Lung (tissue), 12 donors: ENCODE data around the gene PRRG1. TPM values are rescaled to one million over a fixed set of nuclear protein-coding genes. Genes with fewer than 3 reads are reported as not detected.
"Not testable (repeated sequence)": the region's sequence is repeated elsewhere in the genome, so short reads cannot be mapped to it uniquely, and the experiment has no call there.

ENCODE experiments used
- ATAC-seq: fragments of 200-7000 bp; cut with Tn5 transposase; one replicate; pipeline ENCODE4 v1.9.1; 2020; ENCODE audit warnings: moderate number of reproducible peaks; ENCODE audit not compliant: insufficient read depth, low FRiP score
- DNase-seq, 3 donors: peaks; one replicate each; pipeline ENCODE4 v3.0.0-alpha.2; 2013 to 2017
- H3K27ac ChIP-seq, 2 donors: one replicate each; pipeline ENCODE4 v1.5.1; 2013; ENCODE audit warnings: mild to moderate bottlenecking in 2 of 2, moderate library complexity in 2 of 2, control low read depth in 1 of 2, inconsistent platforms in 1 of 2, low read depth in 1 of 2, low read length in 1 of 2
- H3K27me3 ChIP-seq, 3 donors: one replicate each; pipeline ENCODE4 v1.5.1; 2013; ENCODE audit warnings: low read length in 2 of 3; ENCODE audit not compliant: control insufficient read depth in 3 of 3, insufficient read depth in 3 of 3
- H3K36me3 ChIP-seq, 4 donors: one replicate each; pipeline ENCODE4 v1.5.1; 2013; ENCODE audit warnings: low read length in 4 of 4, mild to moderate bottlenecking in 1 of 4, moderate library complexity in 1 of 4; ENCODE audit not compliant: control insufficient read depth in 4 of 4, insufficient read depth in 4 of 4
- H3K4me1 ChIP-seq, 5 donors: one replicate each; pipeline ENCODE4 v1.5.1; 2013; ENCODE audit warnings: low read length in 5 of 5, mild to moderate bottlenecking in 2 of 5, moderate library complexity in 1 of 5; ENCODE audit not compliant: control insufficient read depth in 5 of 5, insufficient read depth in 5 of 5
- H3K4me3 ChIP-seq: one replicate; pipeline ENCODE4 v1.5.1; 2013; ENCODE audit warnings: mild to moderate bottlenecking, control low read depth, moderate library complexity
- H3K9ac ChIP-seq, 2 donors: one replicate each; pipeline ENCODE4 v1.5.1; 2013; ENCODE audit warnings: low read length in 2 of 2, control low read depth in 1 of 2; ENCODE audit not compliant: insufficient read depth in 1 of 2
- H3K9me3 ChIP-seq, 4 donors: one replicate each; pipeline ENCODE4 v1.5.1; 2013; ENCODE audit warnings: low read length in 3 of 4, mild to moderate bottlenecking in 1 of 4, moderate library complexity in 1 of 4; ENCODE audit not compliant: control insufficient read depth in 4 of 4, insufficient read depth in 3 of 4
- CTCF ChIP-seq: IDR thresholded peaks from 2 replicates; pipeline ENCODE4 v1.5.1; 2012; ENCODE audit warnings: mild to moderate bottlenecking; ENCODE audit errors: control extremely low read depth, extremely low read depth
- WGBS, 2 donors: extraction: QIAGEN DNeasy Blood & Tissue Kit; methylation state at CpG; one replicate each; pipeline ENCODE4 v1.1.7; 2013; 5-methylcytosine and 5-hydroxymethylcytosine counted together
- polyA plus RNA-seq, 2 donors: library from polyadenylated mRNA; stranded (reverse); fragments of 200-250 nt; gene quantifications; one replicate each; pipeline ENCODE4 v1.2.1, GENCODE V29; 2013
- total RNA-seq, 2 donors: library from RNA; depleted of rRNA in 1 of 2; stranded (reverse); fragments of >200 nt in 1 of 2; gene quantifications; one replicate each; pipeline ENCODE4 v1.2.1, GENCODE V29; 2014 to 2021
- donor health status: control.
- donor health status: control.
- donor health status: Bipolar disorder and iron deficiency.
- donor health status: healthy.
- donor health status: DM: yes; HTN: yes; CAD: no.

Gene PRRG1
- total and polyA plus RNA-seq, 4 donors = 2.1 to 15.0 (median 3.8) TPM

GRCh38 chrX:37420185-37420584 is 71.0 kb downstream of the PRRG1 start:
- Histone ChIP-seq H3K27ac (no peak overlapping the region), H3K9ac (no peak overlapping the region), H3K9me3 (no peaks in the 10 kb centered on the region), H3K4me1 (no peaks in the 10 kb centered on the region), H3K36me3 (no peaks in the 10 kb centered on the region), H3K27me3 (peaks cover 0 to 9% (median 4%) of the 10 kb centered on the region in 3 donors), H3K4me3 (no peak overlapping the region)
- ATAC-seq (no peak), DNase-seq (no peak)
- TF ChIP-seq CTCF = no peak

GRCh38 chrX:37420756-37421155 is 71.6 kb downstream of the PRRG1 start:
- Histone ChIP-seq H3K4me3 (no peak overlapping the region), H3K9me3 (no peaks in the 10 kb centered on the region), H3K27ac (no peak overlapping the region), H3K9ac (no peak overlapping the region), H3K27me3 (peaks cover 0 to 9% (median 4%) of the 10 kb centered on the region in 3 donors), H3K4me1 (no peaks in the 10 kb centered on the region), H3K36me3 (no peaks in the 10 kb centered on the region)
- ATAC-seq (no peak), DNase-seq (no peak)
- no peak for TF ChIP-seq CTCF
- 72 to 83% methylated on average over 3 of the region's 3 CpGs for WGBS, 2 donors

- H3K27ac ChIP-seq = no peak overlapping the region
- peaks cover 0 to 9% (median 6%) of the 10 kb centered on the region in 3 donors for H3K27me3 ChIP-seq
- peaks cover 0 to 2% (median 0%) of the 10 kb centered on the region in 4 donors for H3K9me3 ChIP-seq
- no peak overlapping the region for H3K9ac ChIP-seq
- H3K4me1 ChIP-seq = no peaks in the 10 kb centered on the region
- TF ChIP-seq CTCF = no peak
- ATAC-seq (no peak), DNase-seq (no peak)
- no peaks in the 10 kb centered on the region for H3K36me3 ChIP-seq
- H3K4me3 ChIP-seq = no peak overlapping the region
Measured at GRCh38 chrX:37424000-37424429, 74.9 kb downstream of the PRRG1 start.

- H3K4me3 ChIP-seq = no peak overlapping the region
- no peak for TF ChIP-seq CTCF
Measured at GRCh38 chrX:37425370-37425769, 76.2 kb downstream of the PRRG1 start.

GRCh38 chrX:37428962-37429361 is 79.8 kb downstream of the PRRG1 start:
- not testable (repeated sequence) for H3K27me3 ChIP-seq, H3K4me1 ChIP-seq, H3K4me3 ChIP-seq, DNase-seq, H3K27ac ChIP-seq, H3K36me3 ChIP-seq, ATAC-seq, H3K9me3 ChIP-seq, H3K9ac ChIP-seq
- 66 to 96% methylated on average over 2 of the region's 2 CpGs for WGBS, 2 donors

More at GRCh38 chrX:37425370-37425769, 76.2 kb downstream of the PRRG1 start:
- peaks cover 0 to 2% (median 0%) of the 10 kb centered on the region in 4 donors for H3K9me3 ChIP-seq
- H3K27me3 ChIP-seq = peaks cover 0 to 5% (median 3%) of the 10 kb centered on the region in 3 donors
- H3K4me1 ChIP-seq = no peaks in the 10 kb centered on the region
- no peak overlapping the region for H3K9ac ChIP-seq
- ATAC-seq (no peak), DNase-seq (no peak)
- H3K27ac ChIP-seq = no peak overlapping the region
- WGBS, 2 donors = 80 to 91% methylated on average over 1 of the region's 1 CpG
- H3K36me3 ChIP-seq = no peaks in the 10 kb centered on the region
